ENCODE measurements around the gene LYZL1. TPM values are rescaled to one million over a fixed set of nuclear protein-coding genes. Genes with fewer than 3 reads are reported as not detected.

LYZL1 gene
- total RNA-seq, 4 donors from 2014 or later: not detected

- DNase-seq (ENCODE audit: low spot score): no peak
- no peak for ATAC-seq (ENCODE audit: low FRiP score)
- TF ChIP-seq CTCF (IDR thresholded peaks at IDR 0.05): no peak
These were observed 34.0 kb downstream of the LYZL1 start for GRCh38 chr10:29322918-29323317.

GRCh38 chr10:29323367-29323766 is 34.5 kb downstream of the LYZL1 start:
- ATAC-seq (ENCODE audit: low FRiP score) (no peak), DNase-seq (ENCODE audit: low spot score) (no peak)

GRCh38 chr10:29324220-29324841 is 35.5 kb downstream of the LYZL1 start:
- ATAC-seq (ENCODE audit: low FRiP score): no peak
- no peak for TF ChIP-seq CTCF (IDR thresholded peaks at IDR 0.05)
- no peak for DNase-seq (ENCODE audit: low spot score)

More at GRCh38 chr10:29323367-29323766, 34.5 kb downstream of the LYZL1 start:
- TF ChIP-seq CTCF (IDR thresholded peaks at IDR 0.05): no peak

- DNase-seq (ENCODE audit: low spot score): no peak
- no peak for ATAC-seq (ENCODE audit: low FRiP score)
- TF ChIP-seq CTCF (IDR thresholded peaks at IDR 0.05): no peak
These were observed 37.4 kb downstream of the LYZL1 start for GRCh38 chr10:29326299-29326698.

GRCh38 chr10:29326886-29327745 is 38.2 kb downstream of the LYZL1 start:
- DNase-seq (ENCODE audit: low spot score): no peak
- ATAC-seq (ENCODE audit: low FRiP score): no peak
- no peak for TF ChIP-seq CTCF (IDR thresholded peaks at IDR 0.05)

GRCh38 chr10:29327746-29328102 is 38.9 kb downstream of the LYZL1 start:
- DNase-seq (ENCODE audit: low spot score) (no peak), ATAC-seq (ENCODE audit: low FRiP score) (no peak)
- no peak for TF ChIP-seq CTCF (IDR thresholded peaks at IDR 0.05)

GRCh38 chr10:29328983-29329382 is 40.1 kb downstream of the LYZL1 start:
- DNase-seq (ENCODE audit: low spot score): no peak
- peak; percentile 57 for ATAC-seq (ENCODE audit: low FRiP score)
- TF ChIP-seq CTCF (IDR thresholded peaks at IDR 0.05): no peak
